ENCODE results near the gene LEF1. TPM values are rescaled to one million over a fixed set of nuclear protein-coding genes. Genes with fewer than 3 reads are reported as not detected.

LEF1 gene
- total and polyA plus RNA-seq, 2 donors (not counting 1 experiment from before 2014, with no cell fraction given), result 2.4 to 5.1 TPM

DNA sequence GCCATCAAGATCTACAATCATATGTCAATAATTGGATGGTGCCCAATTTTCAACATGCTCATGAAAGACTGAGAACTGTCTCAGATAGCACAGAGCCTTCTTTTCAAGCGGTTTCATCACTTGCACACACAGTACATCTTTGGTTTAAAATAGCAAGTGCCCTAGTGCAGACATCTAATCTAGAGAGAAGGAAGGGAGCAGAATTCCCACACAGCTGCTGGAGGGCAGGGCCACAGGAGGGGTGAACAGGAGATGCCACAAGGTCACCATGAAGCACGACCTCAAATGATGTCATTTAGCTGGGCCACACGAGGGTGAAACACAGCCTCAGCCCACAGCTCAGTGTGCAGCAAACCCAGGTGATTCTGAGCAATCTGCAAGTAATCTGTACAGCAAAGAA lies 24.3 kb downstream of the LEF1 start:
- intact Hi-C loops (cut with micrococcal nuclease), result no loop called here
- peaks cover under 1% of the 10 kb centered on the region for H3K4me1 Mint-ChIP-seq
- no peak overlapping the region for H3K27ac Mint-ChIP-seq
- Histone ChIP-seq H3K36me3 (replicated peaks in 1 of 2; ENCODE audit: control extremely low read depth in 1 of 2, control insufficient read depth in 1 of 2, extremely low read depth in 1 of 2, insufficient read depth in 2 of 2, low read length in 1 of 2) (no peaks in the 10 kb centered on the region), H3K27ac (ENCODE audit: low read length in 2 of 2) (no peak overlapping the region), H3K4me1 (ENCODE audit: control insufficient read depth in 2 of 2, insufficient read depth in 2 of 2, low read length in 2 of 2) (no peaks in the 10 kb centered on the region), H3K9ac (ENCODE audit: low read length) (no peak overlapping the region), H3K4me2 (replicated peaks; ENCODE audit: low read depth, low read length, poor library complexity, severe bottlenecking) (no peak overlapping the region), H3K4me3 (ENCODE audit: control extremely low read depth in 1 of 5, extremely low read depth in 1 of 5, insufficient read depth in 1 of 5, low read depth in 2 of 5, low read length in 4 of 5) (no peak overlapping the region), H4K20me1 (ENCODE audit: control insufficient read depth, insufficient read depth, low read length, poor library complexity, severe bottlenecking) (no peaks in the 10 kb centered on the region), H3K9me3 (ENCODE audit: control extremely low read depth in 1 of 3, control insufficient read depth in 2 of 3, insufficient read depth in 1 of 3, low read length in 2 of 3) (no peaks in the 10 kb centered on the region), H3K27me3 (replicated peaks in 1 of 4; ENCODE audit: control extremely low read depth in 1 of 4, control insufficient read depth in 3 of 4, insufficient read depth in 4 of 4, low read length in 3 of 4) (peaks cover 0 to 3% (median 0%) of the 10 kb centered on the region in 4 experiments), H3K79me2 (ENCODE audit: control insufficient read depth, insufficient read depth, low read length) (no peaks in the 10 kb centered on the region), H2AFZ (ENCODE audit: insufficient read depth, low read depth, low read length, poor library complexity, severe bottlenecking) (no peak overlapping the region)
- no peak for ATAC-seq (ENCODE audit: low read depth)
- POLR2A ChIA-PET, result no interaction called here
- peaks cover 24% of the 10 kb centered on the region for H3K27me3 Mint-ChIP-seq
- no peak overlapping the region for H3K4me3 Mint-ChIP-seq
- TF ChIP-seq EZH2 (IDR thresholded peaks at IDR 0.05; ENCODE audit: borderline replicate concordance, insufficient read depth, low read depth, low read length, poor library complexity, severe bottlenecking), result no peak
- WGBS (ENCODE audit: insufficient coverage), result no CpG with 5 or more reads among the region's 3 CpGs
- H3K9me3 Mint-ChIP-seq (ENCODE audit: insufficient read depth), result no peaks in the 10 kb centered on the region
- CTCF ChIA-PET, result no interaction called here
- DNase-seq, result no peak

DNA sequence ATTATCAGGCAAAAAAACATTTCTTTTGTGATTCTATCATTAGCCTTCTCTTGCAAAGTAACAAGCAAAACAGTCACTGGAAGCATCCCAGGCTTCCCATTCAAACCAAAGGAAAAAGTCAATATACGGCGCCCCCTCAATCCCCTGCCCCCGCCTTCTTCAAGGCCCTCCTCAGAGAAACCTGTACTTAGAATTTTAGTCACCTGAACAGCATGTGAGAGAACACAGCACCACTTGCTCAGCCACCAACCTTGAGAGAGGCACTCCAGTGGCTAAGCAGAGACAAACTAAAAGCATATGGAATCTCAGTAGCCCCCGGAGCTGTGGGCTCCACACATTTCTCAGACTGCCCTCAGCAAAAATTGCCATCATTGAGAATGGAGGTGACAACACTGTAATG lies 25.2 kb downstream of the LEF1 start:
- peaks cover 2% of the 10 kb centered on the region for H3K4me1 Mint-ChIP-seq
- DNase-seq (no peak), ATAC-seq (ENCODE audit: low read depth) (no peak)
- no peak overlapping the region for H3K4me3 Mint-ChIP-seq
- intact Hi-C loops (cut with micrococcal nuclease), result no loop called here
- H3K27ac Mint-ChIP-seq, result no peak overlapping the region
- no peak overlapping the region for H3K27ac ChIP-seq (ENCODE audit: low read length in 2 of 2)
- H2AFZ ChIP-seq (ENCODE audit: insufficient read depth, low read depth, low read length, poor library complexity, severe bottlenecking), result no peak overlapping the region
- no peak overlapping the region for H3K9ac ChIP-seq (ENCODE audit: low read length)
- no peak overlapping the region for H3K4me2 ChIP-seq (replicated peaks; ENCODE audit: low read depth, low read length, poor library complexity, severe bottlenecking)
- no peak overlapping the region for H3K4me3 ChIP-seq (ENCODE audit: control extremely low read depth in 1 of 5, extremely low read depth in 1 of 5, insufficient read depth in 1 of 5, low read depth in 2 of 5, low read length in 4 of 5)
- no peaks in the 10 kb centered on the region for H4K20me1 ChIP-seq (ENCODE audit: control insufficient read depth, insufficient read depth, low read length, poor library complexity, severe bottlenecking)
- H3K9me3 Mint-ChIP-seq (ENCODE audit: insufficient read depth), result no peaks in the 10 kb centered on the region
- H3K36me3 ChIP-seq (replicated peaks in 1 of 2; ENCODE audit: control extremely low read depth in 1 of 2, control insufficient read depth in 1 of 2, extremely low read depth in 1 of 2, insufficient read depth in 2 of 2, low read length in 1 of 2), result peaks cover 0 to 2% of the 10 kb centered on the region in 2 experiments
- no peaks in the 10 kb centered on the region for H3K79me2 ChIP-seq (ENCODE audit: control insufficient read depth, insufficient read depth, low read length)
- WGBS (ENCODE audit: insufficient coverage), result 100% methylated on average over 3 of the region's 4 CpGs
- TF ChIP-seq, protein P1, sequence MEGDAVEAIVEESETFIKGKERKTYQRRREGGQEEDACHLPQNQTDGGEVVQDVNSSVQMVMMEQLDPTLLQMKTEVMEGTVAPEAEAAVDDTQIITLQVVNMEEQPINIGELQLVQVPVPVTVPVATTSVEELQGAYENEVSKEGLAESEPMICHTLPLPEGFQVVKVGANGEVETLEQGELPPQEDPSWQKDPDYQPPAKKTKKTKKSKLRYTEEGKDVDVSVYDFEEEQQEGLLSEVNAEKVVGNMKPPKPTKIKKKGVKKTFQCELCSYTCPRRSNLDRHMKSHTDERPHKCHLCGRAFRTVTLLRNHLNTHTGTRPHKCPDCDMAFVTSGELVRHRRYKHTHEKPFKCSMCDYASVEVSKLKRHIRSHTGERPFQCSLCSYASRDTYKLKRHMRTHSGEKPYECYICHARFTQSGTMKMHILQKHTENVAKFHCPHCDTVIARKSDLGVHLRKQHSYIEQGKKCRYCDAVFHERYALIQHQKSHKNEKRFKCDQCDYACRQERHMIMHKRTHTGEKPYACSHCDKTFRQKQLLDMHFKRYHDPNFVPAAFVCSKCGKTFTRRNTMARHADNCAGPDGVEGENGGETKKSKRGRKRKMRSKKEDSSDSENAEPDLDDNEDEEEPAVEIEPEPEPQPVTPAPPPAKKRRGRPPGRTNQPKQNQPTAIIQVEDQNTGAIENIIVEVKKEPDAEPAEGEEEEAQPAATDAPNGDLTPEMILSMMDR (IDR thresholded peaks at IDR 0.05), result no peak
- no peak for TF ChIP-seq EZH2 (IDR thresholded peaks at IDR 0.05; ENCODE audit: borderline replicate concordance, insufficient read depth, low read depth, low read length, poor library complexity, severe bottlenecking)
- ChIA-PET POLR2A (no interaction called here), CTCF (no interaction called here)
- no peaks in the 10 kb centered on the region for H3K4me1 ChIP-seq (ENCODE audit: control insufficient read depth in 2 of 2, insufficient read depth in 2 of 2, low read length in 2 of 2)
- H3K27me3 Mint-ChIP-seq, result peaks cover 24% of the 10 kb centered on the region
- no peaks in the 10 kb centered on the region for H3K9me3 ChIP-seq (ENCODE audit: control extremely low read depth in 1 of 3, control insufficient read depth in 2 of 3, insufficient read depth in 1 of 3, low read length in 2 of 3)
- H3K27me3 ChIP-seq (replicated peaks in 1 of 4; ENCODE audit: control extremely low read depth in 1 of 4, control insufficient read depth in 3 of 4, insufficient read depth in 4 of 4, low read length in 3 of 4), result peaks cover 0 to 3% (median 0%) of the 10 kb centered on the region in 4 experiments

Data from B cell (primary cell).